ENCODE data around the gene DSCAM.

DSCAM gene

GRCh38 chr21:40732253-40733023, 114.5 kb downstream of the DSCAM start:
- Mint-ChIP-seq H3K9me3 (no peaks in the 10 kb centered on the region), H3K27me3 (ENCODE audit: low read depth) (no peaks in the 10 kb centered on the region), H3K4me3 (no peak overlapping the region), H3K4me1 (ENCODE audit: low read depth) (no peaks in the 10 kb centered on the region), H3K27ac (no peak overlapping the region), H3K36me3 (ENCODE audit: low read depth) (no peaks in the 10 kb centered on the region)
- no peak for DNase-seq (ENCODE audit: low spot score)

GRCh38 chr21:40731206-40731605, 115.8 kb downstream of the DSCAM start:
- Mint-ChIP-seq H3K36me3 (ENCODE audit: low read depth) (no peaks in the 10 kb centered on the region), H3K27me3 (ENCODE audit: low read depth) (no peaks in the 10 kb centered on the region), H3K4me3 (no peak overlapping the region), H3K9me3 (no peaks in the 10 kb centered on the region), H3K4me1 (ENCODE audit: low read depth) (no peaks in the 10 kb centered on the region), H3K27ac (no peak overlapping the region)
- no peak for DNase-seq (ENCODE audit: low spot score)

- Mint-ChIP-seq H3K9me3 (no peaks in the 10 kb centered on the region), H3K4me3 (no peak overlapping the region), H3K4me1 (ENCODE audit: low read depth) (no peaks in the 10 kb centered on the region), H3K36me3 (ENCODE audit: low read depth) (no peaks in the 10 kb centered on the region), H3K27me3 (ENCODE audit: low read depth) (no peaks in the 10 kb centered on the region), H3K27ac (no peak overlapping the region)
- no peak for DNase-seq (ENCODE audit: low spot score)
Measured at GRCh38 chr21:40730426-40730800, 116.5 kb downstream of the DSCAM start.

GRCh38 chr21:40729761-40730425, 117.1 kb downstream of the DSCAM start:
- Mint-ChIP-seq H3K9me3 (peaks cover 3% of the 10 kb centered on the region), H3K4me3 (no peak overlapping the region), H3K36me3 (ENCODE audit: low read depth) (no peaks in the 10 kb centered on the region), H3K27ac (no peak overlapping the region), H3K27me3 (ENCODE audit: low read depth) (no peaks in the 10 kb centered on the region), H3K4me1 (ENCODE audit: low read depth) (no peaks in the 10 kb centered on the region)
- no peak for DNase-seq (ENCODE audit: low spot score)

GRCh38 chr21:40723966-40724365, 123.0 kb downstream of the DSCAM start:
- no peaks in the 10 kb centered on the region for H3K36me3 Mint-ChIP-seq (ENCODE audit: low read depth)
- no peaks in the 10 kb centered on the region for H3K4me1 Mint-ChIP-seq (ENCODE audit: low read depth)
- H3K4me3 Mint-ChIP-seq = no peak overlapping the region
- no peak overlapping the region for H3K27ac Mint-ChIP-seq
- peaks cover 25% of the 10 kb centered on the region for H3K9me3 Mint-ChIP-seq
- no peak for DNase-seq (ENCODE audit: low spot score)
- H3K27me3 Mint-ChIP-seq (ENCODE audit: low read depth) = no peaks in the 10 kb centered on the region

GRCh38 chr21:40723317-40723716, 123.6 kb downstream of the DSCAM start:
- no peaks in the 10 kb centered on the region for H3K27me3 Mint-ChIP-seq (ENCODE audit: low read depth)
- H3K4me1 Mint-ChIP-seq (ENCODE audit: low read depth) = no peaks in the 10 kb centered on the region
- no peak overlapping the region for H3K4me3 Mint-ChIP-seq
- H3K27ac Mint-ChIP-seq = no peak overlapping the region
- DNase-seq (ENCODE audit: low spot score) = no peak
- no peaks in the 10 kb centered on the region for H3K36me3 Mint-ChIP-seq (ENCODE audit: low read depth)
- H3K9me3 Mint-ChIP-seq = peaks cover 27% of the 10 kb centered on the region

GRCh38 chr21:40719615-40720014, 127.3 kb downstream of the DSCAM start:
- Mint-ChIP-seq H3K4me3 (no peak overlapping the region), H3K36me3 (ENCODE audit: low read depth) (no peaks in the 10 kb centered on the region), H3K9me3 (peaks cover 34% of the 10 kb centered on the region), H3K27me3 (ENCODE audit: low read depth) (no peaks in the 10 kb centered on the region), H3K27ac (no peak overlapping the region), H3K4me1 (ENCODE audit: low read depth) (no peaks in the 10 kb centered on the region)
- DNase-seq (ENCODE audit: low spot score) = no peak

GRCh38 chr21:40717028-40717427, 129.9 kb downstream of the DSCAM start:
- H3K27me3 Mint-ChIP-seq (ENCODE audit: low read depth) = no peaks in the 10 kb centered on the region
- H3K9me3 Mint-ChIP-seq = peaks cover 29% of the 10 kb centered on the region
- no peak overlapping the region for H3K4me3 Mint-ChIP-seq
- DNase-seq (ENCODE audit: low spot score) = no peak
- no peak overlapping the region for H3K27ac Mint-ChIP-seq
- no peaks in the 10 kb centered on the region for H3K4me1 Mint-ChIP-seq (ENCODE audit: low read depth)
- no peaks in the 10 kb centered on the region for H3K36me3 Mint-ChIP-seq (ENCODE audit: low read depth)

GRCh38 chr21:40714536-40714935, 132.4 kb downstream of the DSCAM start:
- no peaks in the 10 kb centered on the region for H3K36me3 Mint-ChIP-seq (ENCODE audit: low read depth)
- no peak for DNase-seq (ENCODE audit: low spot score)
- H3K4me1 Mint-ChIP-seq (ENCODE audit: low read depth) = no peaks in the 10 kb centered on the region
- peaks cover 15% of the 10 kb centered on the region for H3K9me3 Mint-ChIP-seq
- H3K4me3 Mint-ChIP-seq = no peak overlapping the region
- no peaks in the 10 kb centered on the region for H3K27me3 Mint-ChIP-seq (ENCODE audit: low read depth)
- H3K27ac Mint-ChIP-seq = no peak overlapping the region

- no peaks in the 10 kb centered on the region for H3K27me3 Mint-ChIP-seq (ENCODE audit: low read depth)
Measured at GRCh38 chr21:40707656-40708244, 139.2 kb downstream of the DSCAM start.

GRCh38 chr21:40706806-40707655, 139.9 kb downstream of the DSCAM start:
- H3K4me1 Mint-ChIP-seq (ENCODE audit: low read depth) = no peaks in the 10 kb centered on the region
- DNase-seq (ENCODE audit: low spot score) = no peak
- H3K4me3 Mint-ChIP-seq = no peak overlapping the region
- no peaks in the 10 kb centered on the region for H3K27me3 Mint-ChIP-seq (ENCODE audit: low read depth)
- H3K9me3 Mint-ChIP-seq = no peaks in the 10 kb centered on the region
- no peaks in the 10 kb centered on the region for H3K36me3 Mint-ChIP-seq (ENCODE audit: low read depth)
- H3K27ac Mint-ChIP-seq = no peak overlapping the region

More at GRCh38 chr21:40707656-40708244, 139.2 kb downstream of the DSCAM start:
- no peaks in the 10 kb centered on the region for H3K36me3 Mint-ChIP-seq (ENCODE audit: low read depth)
- no peak overlapping the region for H3K4me3 Mint-ChIP-seq
- H3K9me3 Mint-ChIP-seq = no peaks in the 10 kb centered on the region
- no peaks in the 10 kb centered on the region for H3K4me1 Mint-ChIP-seq (ENCODE audit: low read depth)
- DNase-seq (ENCODE audit: low spot score) = no peak
- no peak overlapping the region for H3K27ac Mint-ChIP-seq

GRCh38 chr21:40706176-40706575, 140.8 kb downstream of the DSCAM start:
- H3K4me1 Mint-ChIP-seq (ENCODE audit: low read depth) = no peaks in the 10 kb centered on the region
- no peak overlapping the region for H3K4me3 Mint-ChIP-seq
- no peak overlapping the region for H3K27ac Mint-ChIP-seq

GRCh38 chr21:40704141-40704540, 142.8 kb downstream of the DSCAM start:
- H3K4me3 Mint-ChIP-seq = no peak overlapping the region
- no peaks in the 10 kb centered on the region for H3K27me3 Mint-ChIP-seq (ENCODE audit: low read depth)
- H3K9me3 Mint-ChIP-seq = peaks cover 3% of the 10 kb centered on the region
- no peak overlapping the region for H3K27ac Mint-ChIP-seq
- no peak for DNase-seq (ENCODE audit: low spot score)
- no peaks in the 10 kb centered on the region for H3K4me1 Mint-ChIP-seq (ENCODE audit: low read depth)
- no peaks in the 10 kb centered on the region for H3K36me3 Mint-ChIP-seq (ENCODE audit: low read depth)

More at GRCh38 chr21:40706176-40706575, 140.8 kb downstream of the DSCAM start:
- H3K36me3 Mint-ChIP-seq (ENCODE audit: low read depth) = no peaks in the 10 kb centered on the region
- DNase-seq (ENCODE audit: low spot score) = no peak
- no peaks in the 10 kb centered on the region for H3K9me3 Mint-ChIP-seq
- H3K27me3 Mint-ChIP-seq (ENCODE audit: low read depth) = no peaks in the 10 kb centered on the region

- H3K4me3 Mint-ChIP-seq = no peak overlapping the region
- H3K27ac Mint-ChIP-seq = no peak overlapping the region
- no peaks in the 10 kb centered on the region for H3K36me3 Mint-ChIP-seq (ENCODE audit: low read depth)
- no peaks in the 10 kb centered on the region for H3K4me1 Mint-ChIP-seq (ENCODE audit: low read depth)
- DNase-seq (ENCODE audit: low spot score) = no peak
- no peaks in the 10 kb centered on the region for H3K27me3 Mint-ChIP-seq (ENCODE audit: low read depth)
- H3K9me3 Mint-ChIP-seq = peaks cover 4% of the 10 kb centered on the region
Measured at GRCh38 chr21:40699366-40699765, 147.6 kb downstream of the DSCAM start.

Measured in T-helper 2 cell treated with Interferon-gamma antibody and Interleukin-4, amounts not matched to agents 5 μg/mL and 100 μg/mL, for 36 hours (primary cell).